ENCODE data around the gene AKNA.

The AKNA gene

GRCh38 chr9:114300153-114300845 is 87.5 kb downstream of the AKNA start:
- DNase-seq = no peak

DNA sequence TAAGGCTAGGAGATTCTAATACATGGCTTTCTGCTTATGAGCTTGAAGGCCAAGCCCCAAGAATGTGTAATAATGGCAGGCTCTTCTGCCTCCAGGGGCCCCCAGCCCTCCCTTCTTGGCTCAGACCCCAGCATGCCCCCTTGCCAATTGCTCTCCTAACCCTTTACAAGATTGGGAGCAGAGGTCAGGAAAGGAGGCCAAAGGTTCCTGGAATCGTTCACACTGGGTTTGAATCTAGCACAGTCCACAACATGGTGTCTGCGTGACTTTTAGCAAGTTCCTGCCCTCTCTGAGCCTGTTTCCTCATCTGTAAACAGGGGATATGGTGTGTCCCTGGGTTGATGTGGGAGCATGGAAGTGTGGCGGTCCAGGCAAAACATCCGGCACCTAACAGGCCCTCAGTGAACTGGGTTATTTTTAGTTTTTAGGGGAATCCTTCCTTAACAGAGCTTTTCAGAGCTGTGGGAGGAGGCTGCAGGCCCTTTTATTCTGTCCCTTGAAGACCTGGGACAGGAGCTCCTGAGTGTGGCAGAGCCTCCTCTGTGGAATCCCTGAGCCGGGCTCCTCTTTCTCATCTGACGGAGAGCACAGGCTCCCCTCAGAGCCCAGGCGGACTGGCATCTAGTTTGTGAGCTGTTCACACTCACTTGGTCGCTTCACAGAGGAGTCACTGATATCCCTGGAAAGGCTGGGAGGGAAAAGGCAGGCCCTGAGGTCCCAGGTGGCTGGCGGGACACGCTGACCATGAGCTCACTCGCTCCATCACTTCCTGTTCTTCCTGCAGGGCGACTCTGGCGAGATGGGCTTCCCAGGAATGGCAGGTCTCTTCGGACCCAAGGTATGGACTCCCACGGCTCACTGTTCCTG is 88.3 kb downstream of the AKNA start:
- DNase-seq = no peak

- no peak for DNase-seq
Observed at GRCh38 chr9:114296338-114296737, 91.4 kb downstream of the AKNA start.

DNA sequence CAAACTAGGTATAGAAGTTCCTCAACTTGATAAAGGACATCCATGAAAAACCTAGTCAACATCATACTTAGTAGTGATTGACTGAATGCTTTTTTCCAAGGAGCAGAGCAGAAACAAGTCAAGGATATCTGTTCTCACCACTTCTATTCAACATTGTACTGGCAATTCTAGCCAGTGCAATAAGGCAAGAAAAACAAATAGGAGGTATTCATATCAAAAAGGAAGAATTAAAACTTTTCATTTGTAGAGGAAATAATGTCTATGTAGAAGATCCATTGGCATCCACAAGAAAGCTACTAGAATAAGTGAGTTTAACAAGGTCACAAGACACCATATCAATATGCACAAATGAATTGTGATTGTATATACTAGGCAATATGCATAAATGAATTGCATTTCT is 93.1 kb downstream of the AKNA start:
- DNase-seq = no peak

DNA sequence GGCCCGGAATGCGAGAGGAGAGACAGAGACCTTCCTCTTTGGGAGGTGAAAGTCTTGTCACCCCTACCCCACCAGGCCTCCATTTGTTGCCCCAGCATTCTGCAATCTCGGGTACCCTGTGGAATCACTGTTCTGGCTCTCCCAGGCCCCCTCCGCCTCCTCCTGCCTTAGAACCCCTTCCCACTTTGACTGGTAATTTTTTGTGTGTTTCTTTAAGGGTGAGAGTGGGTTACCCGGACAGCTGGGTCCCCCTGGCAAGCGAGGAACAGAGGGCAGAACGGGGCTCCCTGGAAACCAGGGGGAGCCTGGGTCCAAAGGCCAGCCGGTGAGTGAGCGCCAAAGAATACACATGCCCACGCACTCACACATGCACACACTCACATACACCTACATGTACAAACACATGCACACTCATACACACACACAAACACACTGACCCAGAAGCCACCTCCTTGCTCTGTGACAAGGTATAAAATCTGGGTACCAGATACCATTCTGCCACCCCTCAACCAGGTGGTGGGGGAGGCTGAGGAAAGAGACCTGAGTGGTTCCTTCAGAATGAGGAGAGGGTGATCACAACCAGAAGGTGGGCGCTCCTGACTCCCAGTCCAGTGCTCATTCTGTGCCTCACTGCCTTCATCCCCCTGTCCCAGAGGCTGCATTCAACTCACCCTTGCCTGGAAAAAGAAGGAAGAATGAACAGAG is 95.7 kb downstream of the AKNA start:
- DNase-seq = no peak

DNA sequence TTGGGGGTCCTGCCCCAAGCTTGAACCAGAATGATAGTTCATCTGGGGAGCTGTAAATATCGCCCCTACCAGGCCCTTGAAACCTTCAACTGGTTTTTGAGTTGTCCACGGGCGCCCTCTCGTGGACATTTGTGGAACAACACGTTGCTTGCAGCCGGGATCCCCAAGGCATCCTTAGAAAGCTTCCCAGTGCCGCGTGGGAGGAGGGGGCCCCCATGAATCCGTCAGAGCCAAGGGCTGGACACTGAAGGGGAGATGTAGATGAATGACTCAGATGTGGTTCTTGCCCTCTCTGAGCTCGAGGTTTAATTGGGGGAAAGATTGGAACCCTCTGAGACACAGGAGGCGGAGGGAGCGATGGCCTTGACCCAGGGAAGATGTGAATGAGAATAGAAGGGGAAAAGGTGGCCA is 96.7 kb downstream of the AKNA start:
- DNase-seq = no peak

DNA sequence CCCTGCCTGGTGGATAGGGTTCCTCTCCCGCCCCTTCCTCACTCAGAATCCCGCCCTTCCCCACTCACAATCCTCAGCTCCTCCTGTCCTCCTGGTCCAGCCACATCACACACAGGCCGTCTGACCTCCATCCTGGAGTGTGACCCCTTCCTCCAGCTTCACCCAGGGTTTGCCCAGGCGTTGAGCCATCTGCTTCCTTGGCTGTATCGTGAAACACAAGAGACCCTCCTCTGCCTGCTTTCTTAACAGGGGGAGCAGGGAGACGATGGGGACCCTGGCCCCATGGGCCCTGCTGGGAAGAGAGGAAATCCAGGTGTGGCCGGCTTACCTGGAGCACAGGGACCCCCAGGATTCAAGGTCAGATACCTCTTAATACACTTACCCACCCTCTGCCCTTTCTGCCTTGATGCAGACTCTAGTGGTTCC is 97.2 kb downstream of the AKNA start:
- DNase-seq = no peak

DNA sequence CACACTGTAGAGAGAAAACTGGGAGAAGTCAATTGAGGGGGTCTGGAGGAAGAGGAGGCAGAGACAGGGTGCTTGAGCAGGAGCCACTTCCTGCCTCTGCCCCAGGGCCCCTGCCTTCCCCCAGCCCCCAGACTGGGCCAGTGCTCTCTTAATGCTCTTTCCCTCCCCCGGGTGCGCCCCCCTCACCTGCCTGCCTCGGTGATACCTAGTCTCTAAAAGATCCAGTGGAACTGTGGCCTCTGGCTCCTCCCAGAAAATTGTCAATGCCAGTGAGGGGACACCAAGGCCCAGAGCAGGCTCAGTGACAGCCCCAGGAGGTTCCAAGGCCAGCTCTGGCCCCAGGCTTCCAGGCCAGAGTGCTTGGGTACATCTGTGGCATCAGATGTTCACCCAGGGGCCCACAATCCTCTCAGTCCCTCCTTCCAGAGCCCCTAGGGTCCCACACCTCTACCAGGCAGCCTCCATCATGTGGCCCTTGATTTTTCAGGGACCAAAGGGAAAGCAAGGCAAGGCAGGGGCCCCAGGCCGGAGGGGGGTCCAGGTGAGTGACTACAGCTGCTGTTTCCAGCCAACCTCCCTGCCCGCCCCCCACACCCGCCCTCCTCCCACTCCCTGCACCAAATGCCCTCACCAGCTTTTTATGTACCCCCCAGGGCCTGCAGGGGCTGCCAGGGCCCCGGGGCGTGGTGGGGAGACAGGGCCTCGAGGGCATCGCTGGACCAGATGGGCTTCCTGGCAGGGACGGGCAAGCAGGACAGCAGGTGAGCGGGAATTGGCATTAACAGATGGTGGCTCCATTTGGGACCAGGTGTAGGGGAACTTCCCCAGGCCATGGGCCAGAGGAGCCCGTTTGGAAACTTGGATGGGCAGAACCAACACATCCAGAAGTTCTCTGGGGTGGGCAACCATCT is 98.0 kb downstream of the AKNA start:
- no peak for DNase-seq

GRCh38 chr9:114289106-114289505 is 98.7 kb downstream of the AKNA start:
- no peak for DNase-seq

- no peak for DNase-seq
Observed at GRCh38 chr9:114288193-114289091, 99.3 kb downstream of the AKNA start.

- no peak for DNase-seq
Observed at GRCh38 chr9:114287763-114288192, 100.0 kb downstream of the AKNA start.

DNA sequence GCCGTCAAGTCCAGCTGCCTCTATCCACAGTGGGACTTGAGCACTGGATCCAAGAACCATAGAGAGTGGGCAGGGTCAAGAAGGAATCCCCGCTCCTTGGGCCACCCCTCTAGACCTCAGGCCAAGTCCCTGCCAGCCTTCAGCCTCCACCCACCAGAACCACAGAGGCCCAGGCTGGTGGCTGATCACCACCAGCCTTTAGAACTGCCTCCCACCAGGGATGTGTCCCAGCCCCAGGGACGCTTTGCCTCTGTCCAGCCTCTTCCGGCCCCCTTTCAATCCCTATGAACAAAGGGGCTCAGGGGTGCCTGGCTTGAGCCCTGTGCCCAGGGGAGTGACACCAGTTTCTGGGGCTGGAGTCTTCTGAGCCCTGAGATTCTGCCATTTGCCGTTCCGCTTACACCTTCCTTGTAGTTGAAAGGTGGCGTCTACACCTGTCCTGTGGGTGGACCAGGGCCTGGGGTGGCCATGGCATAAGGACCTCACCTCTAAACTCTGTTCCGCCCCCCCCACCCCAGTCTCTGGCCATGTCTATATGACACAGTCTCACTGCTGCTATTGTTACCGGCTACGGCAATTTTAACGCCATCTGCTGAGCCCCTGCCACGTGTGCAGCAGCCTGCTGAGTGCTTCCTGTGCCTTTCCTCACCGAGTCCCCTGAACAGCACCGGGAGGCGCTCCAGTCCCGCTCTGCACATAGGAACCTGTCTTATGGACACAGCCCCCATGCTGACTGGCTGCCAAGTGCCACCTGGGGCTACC is 100.6 kb downstream of the AKNA start:
- DNase-seq = no peak

DNA sequence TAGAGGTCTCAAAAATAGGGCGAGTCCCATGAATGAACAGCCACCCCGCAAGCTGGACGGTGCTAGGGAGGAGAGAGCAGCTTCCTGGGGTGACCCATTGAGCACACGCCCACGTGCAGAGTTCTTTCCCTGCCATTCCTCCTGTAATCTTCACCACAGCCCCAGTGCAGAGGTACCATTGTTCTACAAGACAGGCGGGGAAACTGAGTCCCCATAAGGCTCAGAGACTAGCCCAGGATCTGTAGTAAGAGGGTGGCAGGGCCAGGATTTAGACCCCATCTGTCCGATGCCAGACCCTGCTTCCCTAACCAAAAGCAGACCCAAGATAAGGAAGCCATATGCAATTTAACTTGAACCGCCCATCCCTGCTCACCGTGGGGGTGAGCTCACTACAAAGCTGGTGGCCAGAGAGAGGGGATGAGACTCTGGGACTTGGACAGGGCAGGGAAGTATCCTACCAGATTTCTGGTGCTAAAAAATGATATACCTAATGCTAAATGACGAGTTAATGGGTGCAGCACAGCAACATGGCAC is 101.6 kb downstream of the AKNA start:
- DNase-seq = no peak

DNA sequence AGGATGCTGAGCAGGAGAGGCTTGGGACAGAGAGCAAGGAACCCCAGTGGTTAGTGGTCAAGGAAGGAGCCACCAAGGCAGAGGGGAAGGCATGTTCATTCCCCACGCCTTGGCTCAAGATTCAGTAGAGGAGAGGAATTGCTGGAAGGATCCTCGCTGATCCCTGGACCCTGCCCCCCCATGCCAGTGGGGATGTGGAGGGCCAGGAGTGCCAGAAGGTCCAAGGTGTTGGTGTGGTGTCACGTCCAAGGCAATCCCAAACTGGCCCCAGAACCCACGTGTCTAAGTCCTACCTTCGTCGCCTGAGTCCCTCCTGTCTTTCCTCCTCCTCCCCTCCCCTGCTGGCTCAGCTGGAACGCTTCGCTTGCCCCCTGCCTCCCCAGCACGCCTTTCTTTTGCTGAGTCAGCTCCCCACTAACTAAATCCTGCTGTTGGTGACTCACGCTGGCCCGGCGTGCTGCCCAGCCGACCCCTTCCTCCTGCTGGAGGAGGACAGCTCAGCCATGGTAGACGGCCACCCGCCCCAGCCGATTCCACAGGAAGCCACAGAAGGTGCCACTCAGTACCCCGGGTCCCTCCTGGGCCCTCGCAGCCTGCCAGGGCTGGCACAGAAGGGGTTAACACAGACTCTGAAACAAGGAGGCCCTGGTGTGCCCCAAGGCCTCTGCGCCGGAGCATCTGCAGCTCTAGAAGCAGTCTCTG is 102.5 kb downstream of the AKNA start:
- DNase-seq = no peak

GRCh38 chr9:114284316-114285060 is 103.3 kb downstream of the AKNA start:
- no peak for DNase-seq

Data from NCI-H2029 treated with DMSO at 0.1 percent for 48 hours (cell line).